SK-N-SH (cell line): ENCODE measurements around the gene PRKG1. TPM values are rescaled to one million over a fixed set of nuclear protein-coding genes. Genes with fewer than 3 reads are reported as not detected.

Experiments used
- CTCF ChIA-PET: fragments of 300-600, 350-600 bp; formaldehyde crosslinking; extraction: SDS; loops from one replicate; lab custom pipeline; 2021; lab: Yijun Ruan, JAX
- POLR2A ChIA-PET: fragments of 350-600 bp; sonication (Branson Sonifier 250); formaldehyde crosslinking; extraction: SDS; loops from one replicate; lab custom pipeline; 2020; ENCODE audit warnings: antibody characterized with exemption, inconsistent platforms; lab: Yijun Ruan, JAX
- DNase-seq: peaks from one replicate; pipeline ENCODE4 v3.0.0; 2012
- H2AFZ ChIP-seq: fragments of 200-600 bp; sonication (generic); 2 replicates; pipeline ENCODE4 v1.8.1; 2016; ENCODE audit warnings: antibody characterized with exemption, mild to moderate bottlenecking, low read depth
- H3F3A ChIP-seq: fragments of 200-600 bp; sonication (generic); replicated peaks from 2 replicates; pipeline ENCODE3; 2016; ENCODE audit warnings: antibody characterized with exemption, mild to moderate bottlenecking; ENCODE audit not compliant: insufficient read depth
- H3K27ac ChIP-seq, 2 experiments: fragments of 200-500 bp in 1 of 2; fragments of 200-600 bp in 1 of 2; sonication (Bioruptor generic) in 1 of 2; sonication (generic), shearing (Covaris generic) in 1 of 2; 2 replicates each; pipeline versions ENCODE4 v1.5.1 to v1.6.1; 2014 to 2016; ENCODE audit warnings: low read depth in 2 of 2, inconsistent platforms in 1 of 2, low read length in 1 of 2, mild to moderate bottlenecking in 1 of 2, mixed read lengths in 1 of 2
- H3K27me3 ChIP-seq: fragments of 200-600 bp; sonication (generic), shearing (Covaris generic); 2 replicates; pipeline ENCODE4 v1.6.1; 2016; ENCODE audit warnings: mixed run types; ENCODE audit not compliant: insufficient read depth
- H3K36me3 ChIP-seq, 2 experiments: fragments of 200-500 bp in 1 of 2; fragments of 200-600 bp in 1 of 2; sonication (Bioruptor generic) in 1 of 2; sonication (generic) in 1 of 2; replicated peaks in 1 of 2; 2 replicates each; pipeline versions ENCODE3 to v1.5.1; 2014 to 2016; ENCODE audit warnings: low read length in 1 of 2, mild to moderate bottlenecking in 1 of 2; ENCODE audit not compliant: insufficient read depth in 2 of 2, control insufficient read depth in 1 of 2
- H3K4me1 ChIP-seq, 2 experiments: fragments of 200-500 bp in 1 of 2; fragments of 200-600 bp in 1 of 2; sonication (Bioruptor generic) in 1 of 2; sonication (generic), shearing (Covaris generic) in 1 of 2; 2 replicates each; pipeline versions ENCODE4 v1.5.1 to v1.6.1; 2014 to 2016; ENCODE audit warnings: low read depth in 1 of 2, low read length in 1 of 2, mixed run types in 1 of 2; ENCODE audit not compliant: insufficient read depth in 2 of 2, control insufficient read depth in 1 of 2
- H3K4me2 ChIP-seq: fragments of 200-600 bp; sonication (generic), shearing (Covaris generic); 2 replicates; pipeline ENCODE4 v1.6.1; 2017; ENCODE audit warnings: mixed run types
- H3K4me3 ChIP-seq, 2 experiments: fragments of 200-500 bp in 1 of 2; fragments of 200-600 bp in 1 of 2; sonication (Bioruptor generic) in 1 of 2; sonication (generic), shearing (Covaris generic) in 1 of 2; 2 replicates each; pipeline versions ENCODE4 v1.5.1 to v1.8.1; 2014 to 2016; ENCODE audit warnings: low read depth in 2 of 2, inconsistent platforms in 1 of 2, low read length in 1 of 2, mild to moderate bottlenecking in 1 of 2, mixed read lengths in 1 of 2, moderate library complexity in 1 of 2
- H3K79me2 ChIP-seq: fragments of 200-600 bp; sonication (generic); 2 replicates; pipeline ENCODE4 v1.8.1; 2017; ENCODE audit warnings: mild to moderate bottlenecking; ENCODE audit not compliant: insufficient read depth
- H3K9ac ChIP-seq: fragments of 200-600 bp; sonication (generic); 2 replicates; pipeline ENCODE4 v1.6.1; 2017; ENCODE audit warnings: mixed run types
- H3K9me2 ChIP-seq: fragments of 200-600 bp; sonication (generic); 2 replicates; pipeline ENCODE4 v1.6.1; 2017; ENCODE audit warnings: mixed run types
- H3K9me3 ChIP-seq: fragments of 200-600 bp; sonication (generic); 2 replicates; pipeline ENCODE4 v1.6.1; 2017; ENCODE audit warnings: mixed run types, mild to moderate bottlenecking, moderate library complexity
- H4K20me1 ChIP-seq: fragments of 200-600 bp; sonication (generic); 2 replicates; pipeline ENCODE4 v1.6.1; 2017; ENCODE audit warnings: mild to moderate bottlenecking, mixed run types; ENCODE audit not compliant: insufficient read depth
- EP300 ChIP-seq, 2 experiments: IDR thresholded peaks; 2 replicates each; pipeline versions ENCODE4 v1.4.0 to v1.6.1; 2012; ENCODE audit warnings: borderline replicate concordance in 1 of 2, low read depth in 1 of 2, low read length in 1 of 2
- FOSL2 ChIP-seq: IDR thresholded peaks from 2 replicates; pipeline ENCODE4 v1.4.0; 2012; ENCODE audit warnings: low read depth, mild to moderate bottlenecking, moderate library complexity, borderline replicate concordance
- FOXJ3 ChIP-seq: sonication (generic); formaldehyde crosslinking; IDR thresholded peaks from 2 replicates; pipeline ENCODE4 v1.5.1; 2020; ENCODE audit warnings: mild to moderate bottlenecking, missing genetic modification reagents
- FOXM1 ChIP-seq: IDR thresholded peaks from 2 replicates; pipeline ENCODE4 v1.4.0; 2012; ENCODE audit warnings: low read depth, mild to moderate bottlenecking
- JUND ChIP-seq: IDR thresholded peaks from 2 replicates; pipeline ENCODE4 v1.4.0; 2012
- MXI1 ChIP-seq: IDR thresholded peaks from 2 replicates; pipeline ENCODE4 v1.6.1; 2012; ENCODE audit warnings: mild to moderate bottlenecking, low read depth, low read length, improper control_type of control experiment
- NRF1 ChIP-seq: IDR thresholded peaks from 2 replicates; pipeline ENCODE4 v1.6.1; 2012; ENCODE audit warnings: low read depth, mild to moderate bottlenecking, low read length
- PBX3 ChIP-seq: IDR thresholded peaks from 2 replicates; pipeline ENCODE4; 2012
- POLR2AphosphoS5 ChIP-seq: IDR thresholded peaks from 2 replicates; pipeline ENCODE4 v1.6.1; 2012; ENCODE audit warnings: low read depth, low read length
- RCOR1 ChIP-seq: fragments of 150-350 bp; IDR thresholded peaks from 2 replicates; pipeline ENCODE4 v1.6.1; 2017; ENCODE audit warnings: antibody characterized with exemption, low read length
- REST ChIP-seq: IDR thresholded peaks from 2 replicates; pipeline ENCODE4 v1.6.1; 2012; ENCODE audit warnings: mild to moderate bottlenecking, low read depth, low read length, moderate library complexity
- RXRA ChIP-seq: IDR thresholded peaks from 2 replicates; pipeline ENCODE4 v1.4.0; 2012; ENCODE audit warnings: low read depth, mild to moderate bottlenecking, borderline replicate concordance
- SIN3A ChIP-seq: IDR thresholded peaks from 2 replicates; pipeline ENCODE4 v1.6.1; 2012; ENCODE audit warnings: low read depth, mild to moderate bottlenecking, low read length, moderate library complexity, borderline replicate concordance
- SMC3 ChIP-seq: IDR thresholded peaks from 2 replicates; pipeline ENCODE4 v1.6.1; 2012; ENCODE audit warnings: low read depth, low read length, improper control_type of control experiment
- TEAD4 ChIP-seq: IDR thresholded peaks from 2 replicates; pipeline ENCODE4 v1.4.0; 2012; ENCODE audit warnings: mild to moderate bottlenecking, borderline replicate concordance; ENCODE audit not compliant: insufficient read depth
- ZBTB33 ChIP-seq: IDR thresholded peaks from 2 replicates; pipeline ENCODE4 v1.4.0; 2012; ENCODE audit warnings: low read depth, borderline replicate concordance
- WGBS: methylation state at CpG from one replicate; pipeline ENCODE4 v1.1.6; 2017; ENCODE audit warnings: low lambda C conversion rate; 5-methylcytosine and 5-hydroxymethylcytosine counted together
- polyA plus RNA-seq, 3 experiments: library from polyadenylated mRNA; depleted of rRNA; stranded (reverse); fragments of >200 nt; gene quantifications; 2 replicates each; pipeline ENCODE4 v1.2.3, GENCODE V29; 2012
- TF ChIP-seq, protein P1 (sequence below): fragments of 200-600 bp; sonication (generic); IDR thresholded peaks from 2 replicates; pipeline ENCODE4 v1.6.1; 2017; ENCODE audit warnings: antibody characterized with exemption, mild to moderate bottlenecking, moderate library complexity
- TF ChIP-seq, protein P2 (sequence below): fragments of 150-350 bp; IDR thresholded peaks from 2 replicates; pipeline ENCODE4 v1.6.1; 2017; ENCODE audit warnings: antibody characterized with exemption, low read length, low read depth, borderline replicate concordance

Gene PRKG1
- polyA plus RNA-seq, 1 of the 3 experiments (the other 2 are of a cell fraction): 4.1 TPM

DNA sequence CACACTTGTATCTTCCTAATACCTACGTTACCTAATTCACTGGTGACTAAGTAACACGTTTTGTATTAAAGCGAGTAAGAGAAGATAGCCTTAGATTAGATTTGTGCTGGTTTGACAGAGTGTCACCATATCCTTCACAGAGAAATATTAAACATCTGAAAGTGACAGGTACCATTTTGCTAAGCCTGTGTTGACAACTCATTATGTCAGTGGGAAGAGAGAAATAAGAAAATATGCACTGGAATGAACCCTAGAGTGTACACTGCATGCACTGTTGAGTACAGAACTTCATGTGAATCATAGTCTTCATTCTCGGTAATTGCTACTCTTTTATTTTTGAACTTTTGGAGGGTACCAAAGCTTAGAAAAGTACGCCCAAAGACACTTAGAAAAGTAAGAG, 10.9 kb downstream of the PRKG1 start:
- 73% methylated on average over 5 of the region's 5 CpGs for WGBS

More for the DNA sequence above, 10.9 kb downstream of the PRKG1 start:
- ChIA-PET POLR2A (no interaction called here), CTCF (interaction anchor here (2.4 kb wide), 1 partner anchor 21 kb away, joined by 10 read pairs; no protein-coding TSS in a partner anchor)
- Histone ChIP-seq H3K9ac (no peak overlapping the region), H2AFZ (no peak overlapping the region), H3K4me1 (no peaks in the 10 kb centered on the region; a peak in 2 of 4 replicates), H3K4me3 (no peak overlapping the region), H3F3A (no peaks in the 10 kb centered on the region), H3K27ac (no peak overlapping the region), H3K27me3 (no peaks in the 10 kb centered on the region), H3K4me2 (no peak overlapping the region), H4K20me1 (no peaks in the 10 kb centered on the region), H3K79me2 (no peaks in the 10 kb centered on the region), H3K9me2 (no peaks in the 10 kb centered on the region), H3K9me3 (no peaks in the 10 kb centered on the region), H3K36me3 (no peaks in the 10 kb centered on the region)
- TF ChIP-seq MXI1 (no peak), RXRA (no peak), TEAD4 (no peak), JUND (no peak), POLR2AphosphoS5 (no peak), PBX3 (no peak), RCOR1 (no peak), FOXJ3 (no peak), SMC3 (no peak), REST (no peak), FOXM1 (no peak), NRF1 (no peak), EP300 (IDR thresholded peaks at IDR 0.05; ENCODE audit: borderline replicate concordance in 1 of 2, low read depth in 1 of 2, low read length in 1 of 2) (no peak), SIN3A (no peak), ZBTB33 (no peak), FOSL2 (no peak)
- TF ChIP-seq, protein P1, sequence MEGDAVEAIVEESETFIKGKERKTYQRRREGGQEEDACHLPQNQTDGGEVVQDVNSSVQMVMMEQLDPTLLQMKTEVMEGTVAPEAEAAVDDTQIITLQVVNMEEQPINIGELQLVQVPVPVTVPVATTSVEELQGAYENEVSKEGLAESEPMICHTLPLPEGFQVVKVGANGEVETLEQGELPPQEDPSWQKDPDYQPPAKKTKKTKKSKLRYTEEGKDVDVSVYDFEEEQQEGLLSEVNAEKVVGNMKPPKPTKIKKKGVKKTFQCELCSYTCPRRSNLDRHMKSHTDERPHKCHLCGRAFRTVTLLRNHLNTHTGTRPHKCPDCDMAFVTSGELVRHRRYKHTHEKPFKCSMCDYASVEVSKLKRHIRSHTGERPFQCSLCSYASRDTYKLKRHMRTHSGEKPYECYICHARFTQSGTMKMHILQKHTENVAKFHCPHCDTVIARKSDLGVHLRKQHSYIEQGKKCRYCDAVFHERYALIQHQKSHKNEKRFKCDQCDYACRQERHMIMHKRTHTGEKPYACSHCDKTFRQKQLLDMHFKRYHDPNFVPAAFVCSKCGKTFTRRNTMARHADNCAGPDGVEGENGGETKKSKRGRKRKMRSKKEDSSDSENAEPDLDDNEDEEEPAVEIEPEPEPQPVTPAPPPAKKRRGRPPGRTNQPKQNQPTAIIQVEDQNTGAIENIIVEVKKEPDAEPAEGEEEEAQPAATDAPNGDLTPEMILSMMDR: no peak
- TF ChIP-seq, protein P2, sequence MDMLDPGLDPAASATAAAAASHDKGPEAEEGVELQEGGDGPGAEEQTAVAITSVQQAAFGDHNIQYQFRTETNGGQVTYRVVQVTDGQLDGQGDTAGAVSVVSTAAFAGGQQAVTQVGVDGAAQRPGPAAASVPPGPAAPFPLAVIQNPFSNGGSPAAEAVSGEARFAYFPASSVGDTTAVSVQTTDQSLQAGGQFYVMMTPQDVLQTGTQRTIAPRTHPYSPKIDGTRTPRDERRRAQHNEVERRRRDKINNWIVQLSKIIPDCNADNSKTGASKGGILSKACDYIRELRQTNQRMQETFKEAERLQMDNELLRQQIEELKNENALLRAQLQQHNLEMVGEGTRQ: no peak
- no peak for DNase-seq
